GM12878 (cell line): ENCODE results near the gene EIF4EBP2. TPM values are rescaled to one million over a fixed set of nuclear protein-coding genes. Genes with fewer than 3 reads are reported as not detected.

Experiments
- ATAC-seq: fragments of 200-7000 bp; cut with Tn5 transposase; 3 replicates; pipeline ENCODE4 v1.9.1; 2020; ENCODE audit warnings: mild to moderate bottlenecking, moderate library complexity
- BruUV-seq: library from RNA; stranded (reverse); fragments of 400-500 nt; replicated peaks from 2 replicates; lab custom pipeline; 2021; lab: Mats Ljungman, UMichigan
- CTCF ChIA-PET: fragments of 300-600 bp; sonication (Branson Sonifier 250); formaldehyde crosslinking; extraction: SDS; loops from one replicate; lab custom pipeline; 2021; ENCODE audit warnings: inconsistent platforms; lab: Yijun Ruan, JAX
- POLR2A ChIA-PET: fragments of 350-600 bp; formaldehyde crosslinking; extraction: SDS; loops from one replicate; lab custom pipeline; 2021; ENCODE audit warnings: inconsistent platforms; lab: Charles Lee
- RAD21 ChIA-PET: fragments of 300-600 bp; sonication (Branson Sonifier 250); formaldehyde crosslinking; loops from one replicate; lab custom pipeline; 2023; ENCODE audit warnings: antibody characterized with exemption; ENCODE audit not compliant: unreplicated experiment; lab: Charles Lee
- SMC1A ChIA-PET: fragments of 300-600 bp; sonication (Branson Sonifier 250); formaldehyde crosslinking; loops from one replicate; lab custom pipeline; 2023; ENCODE audit not compliant: unreplicated experiment, uncharacterized antibody; lab: Charles Lee
- DNase-seq: peaks from one replicate; pipeline ENCODE4 v3.0.0-alpha.2; 2011; ENCODE audit warnings: low read depth, low spot score
- FAIRE-seq: peaks from 3 replicates; lab custom pipeline; 2011; peaks lifted over from hg19 to GRCh38; lab: Jason Lieb, UNC
- H2AFZ ChIP-seq: 2 replicates; pipeline ENCODE4 v1.6.0; 2011; ENCODE audit warnings: low read depth, low read length, control low read depth; ENCODE audit not compliant: control insufficient read depth
- H3K27ac ChIP-seq: 2 replicates; pipeline ENCODE4 v1.5.1; 2011; ENCODE audit warnings: control low read depth; ENCODE audit not compliant: control insufficient read depth, insufficient read depth
- H3K27me3 ChIP-seq, 2 experiments: replicated peaks in 1 of 2; 2 replicates each; pipeline versions ENCODE4 v1.6.0 to v1.6.1; 2011; ENCODE audit warnings: low read length in 1 of 2; ENCODE audit not compliant: control insufficient read depth in 2 of 2, insufficient read depth in 2 of 2
- H3K36me3 ChIP-seq, 2 experiments: 2 replicates each; pipeline ENCODE4 v1.5.1; 2011; ENCODE audit warnings: low read length in 1 of 2; ENCODE audit not compliant: control insufficient read depth in 2 of 2, insufficient read depth in 2 of 2
- H3K4me1 ChIP-seq: 2 replicates; pipeline ENCODE4 v1.6.1; 2011; ENCODE audit warnings: mild to moderate bottlenecking, low read length, moderate library complexity, mixed read lengths; ENCODE audit not compliant: control insufficient read depth, insufficient read depth
- H3K4me2 ChIP-seq: 2 replicates; pipeline ENCODE4 v1.6.0; 2011; ENCODE audit warnings: control low read depth; ENCODE audit not compliant: control insufficient read depth, insufficient read depth
- H3K4me3 ChIP-seq: fragments of 200-600 bp; sonication (generic); 2 replicates; pipeline ENCODE4 v1.5.1; 2016
- H3K79me2 ChIP-seq: 2 replicates; pipeline ENCODE4 v1.6.0; 2011; ENCODE audit warnings: low read length; ENCODE audit not compliant: control insufficient read depth, insufficient read depth
- H3K9ac ChIP-seq: 2 replicates; pipeline ENCODE4 v1.8.0; 2011; ENCODE audit warnings: low read length, control low read depth, mixed read lengths; ENCODE audit not compliant: control insufficient read depth, insufficient read depth
- H3K9me3 ChIP-seq: replicated peaks from 3 replicates; pipeline ENCODE4 v1.5.1; 2011; ENCODE audit warnings: mild to moderate bottlenecking, low read length; ENCODE audit not compliant: control insufficient read depth, insufficient read depth
- H4K20me1 ChIP-seq: 2 replicates; pipeline ENCODE4 v1.6.0; 2011; ENCODE audit not compliant: control insufficient read depth, insufficient read depth
- EED ChIP-seq: sonication (generic); IDR thresholded peaks from 2 replicates; pipeline ENCODE4 v1.6.1; 2016; ENCODE audit warnings: antibody characterized with exemption, low read depth
- ETV6 ChIP-seq, 2 experiments: fragments of 450-650 bp in 1 of 2; IDR thresholded peaks in 1 of 2; conservative IDR thresholded peaks in 1 of 2; 2 replicates each; pipeline ENCODE4 v1.6.1; 2014; ENCODE audit warnings: antibody characterized with exemption in 1 of 2, borderline replicate concordance in 1 of 2, low read depth in 1 of 2, mild to moderate bottlenecking in 1 of 2, moderate library complexity in 1 of 2
- JUND ChIP-seq: IDR thresholded peaks from 2 replicates; pipeline ENCODE4 v1.6.1; 2012; ENCODE audit warnings: low read depth, mild to moderate bottlenecking, low read length, improper control_type of control experiment, moderate library complexity
- KDM1A ChIP-seq: fragments of 200-600 bp; sonication (generic); IDR thresholded peaks from 2 replicates; pipeline ENCODE4 v1.6.1; 2016; ENCODE audit warnings: borderline replicate concordance
- PML ChIP-seq: IDR thresholded peaks from 2 replicates; pipeline ENCODE4 v1.6.1; 2012; ENCODE audit warnings: low read length, inconsistent platforms
- POLR2A ChIP-seq: IDR thresholded peaks from 2 replicates; pipeline ENCODE4 v1.6.1; 2011; ENCODE audit warnings: low read depth, mild to moderate bottlenecking, low read length
- SIN3A ChIP-seq: IDR thresholded peaks from 2 replicates; pipeline ENCODE4 v1.6.1; 2012; ENCODE audit warnings: low read depth, low read length, improper control_type of control experiment
- SUZ12 ChIP-seq: fragments of 200-600 bp; sonication (generic); IDR thresholded peaks from one replicate; pipeline ENCODE4 v1.6.1; 2018; ENCODE audit warnings: antibody characterized with exemption, mild to moderate bottlenecking; ENCODE audit not compliant: unreplicated experiment
- TARDBP ChIP-seq: IDR thresholded peaks from 2 replicates; pipeline ENCODE4 v1.6.1; 2016; ENCODE audit warnings: borderline replicate concordance
- WRNIP1 ChIP-seq: IDR thresholded peaks from 2 replicates; pipeline ENCODE4 v1.6.1; 2011; ENCODE audit warnings: low read depth, low read length, improper control_type of control experiment, borderline replicate concordance
- ZNF384 ChIP-seq: IDR thresholded peaks from 2 replicates; pipeline ENCODE4 v1.6.1; 2012; ENCODE audit warnings: low read depth, mild to moderate bottlenecking, low read length, improper control_type of control experiment, borderline replicate concordance
- ZNF622 ChIP-seq: fragments of 450-650 bp; IDR thresholded peaks from 2 replicates; pipeline ENCODE4 v1.6.1; 2017; ENCODE audit warnings: mild to moderate bottlenecking, inconsistent platforms
- WGBS: methylation state at CpG from one replicate; pipeline ENCODE4 v1.1.6; 2016; ENCODE audit warnings: low lambda C conversion rate; ENCODE audit not compliant: insufficient replicate concordance, insufficient coverage; ENCODE audit errors: missing lambda C conversion rate; 5-methylcytosine and 5-hydroxymethylcytosine counted together
- in situ Hi-C: fragments of 300-500 bp; cut with MboI; formaldehyde crosslinking; loops from 9 replicates; pipeline ENCODE4 v1.14.3; 2018; ENCODE audit warnings: mixed read lengths
- intact Hi-C: fragments of 100-400 bp; cut with micrococcal nuclease; formaldehyde crosslinking; loops from one replicate; pipeline ENCODE4 v1.14.2; 2022; ENCODE audit not compliant: unreplicated experiment
- polyA plus RNA-seq, 11 experiments: library from polyadenylated mRNA; depleted of rRNA in 4 of 11; unstranded in 6 of 11; stranded (reverse) in 5 of 11; fragments of >200 nt; fragmentation: Nextera tagmentation in 4 of 11; fragmentation: Illumina TruSeq in 1 of 11; extraction: Ambion mirVana in 4 of 11; extraction: Trizol in 1 of 11; gene quantifications; 1 replicate in 1 of 11; 2 replicates in 10 of 11; pipeline versions ENCODE4 v1.2.1 to v1.2.3, GENCODE V29; 2011 to 2016; ENCODE audit warnings: inconsistent platforms in 2 of 11, missing spikeins in 2 of 11, low read depth in 1 of 11
- total RNA-seq, 4 experiments: library from RNA; depleted of rRNA in 3 of 4; stranded (reverse); fragments of >200 nt in 3 of 4; fragmentation: Illumina TruSeq in 1 of 4; extraction: Trizol in 1 of 4; gene quantifications; 2 replicates each; pipeline versions ENCODE4 v1.2.1 to v1.2.3, GENCODE V29; 2013 to 2021
- TF ChIP-seq, protein P1 (sequence below): IDR thresholded peaks from 2 replicates; pipeline ENCODE4 v1.6.1; 2012; ENCODE audit warnings: mild to moderate bottlenecking, low read depth, low read length
- TF ChIP-seq, protein P2 (sequence below): fragments of 450-650 bp; IDR thresholded peaks from 2 replicates; pipeline ENCODE4 v1.6.1; 2017; ENCODE audit warnings: mild to moderate bottlenecking, moderate library complexity
- TF ChIP-seq, protein P3 (sequence below): IDR thresholded peaks from 2 replicates; pipeline ENCODE4 v1.6.1; 2011; ENCODE audit warnings: mild to moderate bottlenecking, low read depth, low read length, moderate library complexity; ENCODE audit not compliant: insufficient replicate concordance

EIF4EBP2 gene
- total and polyA plus RNA-seq, 10 of the 15 experiments (the other 5 are each of a cell fraction or from before 2014, with no cell fraction given), result 14.4 to 51.3 (median 28.9) TPM

DNA sequence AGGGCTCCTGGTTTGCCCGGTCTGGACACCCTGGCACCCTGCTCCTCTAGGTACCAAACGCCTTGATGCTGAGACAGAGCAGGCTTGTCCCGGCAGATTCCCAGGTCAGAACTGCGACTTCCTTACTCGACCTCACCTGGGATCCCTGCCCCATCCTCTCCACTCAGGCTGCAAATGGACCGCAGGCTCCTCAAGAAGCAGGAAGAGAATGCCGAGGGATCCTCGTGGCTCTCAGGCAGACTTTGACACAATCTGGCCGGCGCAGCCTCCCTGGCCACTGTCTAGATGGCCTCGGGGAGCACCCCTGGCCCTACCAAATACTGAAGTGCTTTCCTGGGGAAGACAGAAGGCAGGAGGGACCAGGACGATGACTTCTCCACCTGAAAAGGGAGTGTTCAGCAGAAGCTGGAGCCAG lies 38.0 kb downstream of the EIF4EBP2 start (continued):
- TF ChIP-seq ETV6 (conservative IDR thresholded peaks at IDR 0.05 in 1 of 2, IDR thresholded peaks at IDR 0.05 in 1 of 2; ENCODE audit: borderline replicate concordance in 1 of 2, low read depth in 1 of 2), result no peak
- TF ChIP-seq SIN3A, result no peak
- no peak for TF ChIP-seq PML
- no peak for TF ChIP-seq EED
- TF ChIP-seq SUZ12, result no peak

DNA sequence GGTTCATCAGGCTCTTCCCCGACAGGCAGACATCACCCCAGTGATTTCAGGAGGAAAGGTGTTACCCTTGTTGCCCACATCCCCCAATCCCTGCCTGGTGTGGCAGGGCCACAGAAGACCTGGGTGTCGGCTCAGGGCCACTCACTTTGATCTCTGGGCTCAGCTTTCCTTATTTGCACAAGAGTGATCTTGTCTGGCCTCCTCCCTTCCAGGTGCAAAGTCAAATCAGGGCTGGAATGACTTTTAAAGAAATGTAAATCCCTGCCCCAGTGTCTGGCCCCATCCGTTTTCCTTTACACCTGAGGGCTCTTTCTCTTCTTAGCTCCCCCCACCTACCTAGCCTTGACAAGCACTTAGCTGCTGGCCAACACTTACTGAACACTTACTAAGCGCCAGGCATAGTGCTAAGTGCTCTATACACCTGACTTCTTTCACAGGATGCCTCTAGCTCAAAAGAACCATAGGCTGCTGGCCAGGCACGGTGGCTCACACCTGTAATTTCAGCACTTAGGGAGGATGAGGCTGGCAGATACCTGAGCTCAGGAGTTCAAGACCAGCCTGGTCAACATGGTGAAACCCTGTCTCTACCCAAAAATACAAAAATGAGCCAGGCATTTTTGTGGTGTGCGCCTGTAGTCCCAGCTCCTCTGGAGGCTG lies 38.5 kb downstream of the EIF4EBP2 start:
- no TSS peak for BruUV-seq
- WGBS, result 42% methylated on average over 6 of the region's 6 CpGs
- H3K4me1 ChIP-seq, result no peaks in the 10 kb centered on the region
- TF ChIP-seq JUND (no peak), WRNIP1 (no peak), POLR2A (no peak), KDM1A (no peak), ZNF384 (no peak), TARDBP (no peak), ZNF622 (no peak), EED (no peak)
- TF ChIP-seq, protein P1, sequence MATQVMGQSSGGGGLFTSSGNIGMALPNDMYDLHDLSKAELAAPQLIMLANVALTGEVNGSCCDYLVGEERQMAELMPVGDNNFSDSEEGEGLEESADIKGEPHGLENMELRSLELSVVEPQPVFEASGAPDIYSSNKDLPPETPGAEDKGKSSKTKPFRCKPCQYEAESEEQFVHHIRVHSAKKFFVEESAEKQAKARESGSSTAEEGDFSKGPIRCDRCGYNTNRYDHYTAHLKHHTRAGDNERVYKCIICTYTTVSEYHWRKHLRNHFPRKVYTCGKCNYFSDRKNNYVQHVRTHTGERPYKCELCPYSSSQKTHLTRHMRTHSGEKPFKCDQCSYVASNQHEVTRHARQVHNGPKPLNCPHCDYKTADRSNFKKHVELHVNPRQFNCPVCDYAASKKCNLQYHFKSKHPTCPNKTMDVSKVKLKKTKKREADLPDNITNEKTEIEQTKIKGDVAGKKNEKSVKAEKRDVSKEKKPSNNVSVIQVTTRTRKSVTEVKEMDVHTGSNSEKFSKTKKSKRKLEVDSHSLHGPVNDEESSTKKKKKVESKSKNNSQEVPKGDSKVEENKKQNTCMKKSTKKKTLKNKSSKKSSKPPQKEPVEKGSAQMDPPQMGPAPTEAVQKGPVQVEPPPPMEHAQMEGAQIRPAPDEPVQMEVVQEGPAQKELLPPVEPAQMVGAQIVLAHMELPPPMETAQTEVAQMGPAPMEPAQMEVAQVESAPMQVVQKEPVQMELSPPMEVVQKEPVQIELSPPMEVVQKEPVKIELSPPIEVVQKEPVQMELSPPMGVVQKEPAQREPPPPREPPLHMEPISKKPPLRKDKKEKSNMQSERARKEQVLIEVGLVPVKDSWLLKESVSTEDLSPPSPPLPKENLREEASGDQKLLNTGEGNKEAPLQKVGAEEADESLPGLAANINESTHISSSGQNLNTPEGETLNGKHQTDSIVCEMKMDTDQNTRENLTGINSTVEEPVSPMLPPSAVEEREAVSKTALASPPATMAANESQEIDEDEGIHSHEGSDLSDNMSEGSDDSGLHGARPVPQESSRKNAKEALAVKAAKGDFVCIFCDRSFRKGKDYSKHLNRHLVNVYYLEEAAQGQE, result no peak
- TF ChIP-seq, protein P2, sequence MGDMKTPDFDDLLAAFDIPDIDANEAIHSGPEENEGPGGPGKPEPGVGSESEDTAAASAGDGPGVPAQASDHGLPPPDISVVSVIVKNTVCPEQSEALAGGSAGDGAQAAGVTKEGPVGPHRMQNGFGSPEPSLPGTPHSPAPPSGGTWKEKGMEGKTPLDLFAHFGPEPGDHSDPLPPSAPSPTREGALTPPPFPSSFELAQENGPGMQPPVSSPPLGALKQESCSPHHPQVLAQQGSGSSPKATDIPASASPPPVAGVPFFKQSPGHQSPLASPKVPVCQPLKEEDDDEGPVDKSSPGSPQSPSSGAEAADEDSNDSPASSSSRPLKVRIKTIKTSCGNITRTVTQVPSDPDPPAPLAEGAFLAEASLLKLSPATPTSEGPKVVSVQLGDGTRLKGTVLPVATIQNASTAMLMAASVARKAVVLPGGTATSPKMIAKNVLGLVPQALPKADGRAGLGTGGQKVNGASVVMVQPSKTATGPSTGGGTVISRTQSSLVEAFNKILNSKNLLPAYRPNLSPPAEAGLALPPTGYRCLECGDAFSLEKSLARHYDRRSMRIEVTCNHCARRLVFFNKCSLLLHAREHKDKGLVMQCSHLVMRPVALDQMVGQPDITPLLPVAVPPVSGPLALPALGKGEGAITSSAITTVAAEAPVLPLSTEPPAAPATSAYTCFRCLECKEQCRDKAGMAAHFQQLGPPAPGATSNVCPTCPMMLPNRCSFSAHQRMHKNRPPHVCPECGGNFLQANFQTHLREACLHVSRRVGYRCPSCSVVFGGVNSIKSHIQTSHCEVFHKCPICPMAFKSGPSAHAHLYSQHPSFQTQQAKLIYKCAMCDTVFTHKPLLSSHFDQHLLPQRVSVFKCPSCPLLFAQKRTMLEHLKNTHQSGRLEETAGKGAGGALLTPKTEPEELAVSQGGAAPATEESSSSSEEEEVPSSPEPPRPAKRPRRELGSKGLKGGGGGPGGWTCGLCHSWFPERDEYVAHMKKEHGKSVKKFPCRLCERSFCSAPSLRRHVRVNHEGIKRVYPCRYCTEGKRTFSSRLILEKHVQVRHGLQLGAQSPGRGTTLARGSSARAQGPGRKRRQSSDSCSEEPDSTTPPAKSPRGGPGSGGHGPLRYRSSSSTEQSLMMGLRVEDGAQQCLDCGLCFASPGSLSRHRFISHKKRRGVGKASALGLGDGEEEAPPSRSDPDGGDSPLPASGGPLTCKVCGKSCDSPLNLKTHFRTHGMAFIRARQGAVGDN, result no peak
- TF ChIP-seq, protein P3, sequence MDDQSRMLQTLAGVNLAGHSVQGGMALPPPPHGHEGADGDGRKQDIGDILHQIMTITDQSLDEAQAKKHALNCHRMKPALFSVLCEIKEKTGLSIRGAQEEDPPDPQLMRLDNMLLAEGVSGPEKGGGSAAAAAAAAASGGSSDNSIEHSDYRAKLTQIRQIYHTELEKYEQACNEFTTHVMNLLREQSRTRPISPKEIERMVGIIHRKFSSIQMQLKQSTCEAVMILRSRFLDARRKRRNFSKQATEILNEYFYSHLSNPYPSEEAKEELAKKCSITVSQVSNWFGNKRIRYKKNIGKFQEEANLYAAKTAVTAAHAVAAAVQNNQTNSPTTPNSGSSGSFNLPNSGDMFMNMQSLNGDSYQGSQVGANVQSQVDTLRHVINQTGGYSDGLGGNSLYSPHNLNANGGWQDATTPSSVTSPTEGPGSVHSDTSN, result no peak

More for the DNA sequence above, 38.5 kb downstream of the EIF4EBP2 start:
- no peak for DNase-seq
- no peak overlapping the region for H3K4me2 ChIP-seq
- no peak overlapping the region for H2AFZ ChIP-seq
- ChIA-PET RAD21 (no interaction called here), POLR2A (no interaction called here), SMC1A (no interaction called here), CTCF (no interaction called here)
- no peak overlapping the region for H3K9ac ChIP-seq
- intact Hi-C loops (no loop called here), in situ Hi-C loops (no loop called here)
- peaks cover 13 to 18% of the 10 kb centered on the region in 2 experiments for H3K27me3 ChIP-seq
- no peaks in the 10 kb centered on the region for H3K79me2 ChIP-seq
- H4K20me1 ChIP-seq, result no peaks in the 10 kb centered on the region
- no peak overlapping the region for H3K4me3 ChIP-seq
- no peaks in the 10 kb centered on the region for H3K9me3 ChIP-seq
- H3K27ac ChIP-seq, result no peak overlapping the region
- FAIRE-seq, result no peak
- no peak for ATAC-seq
- no peaks in the 10 kb centered on the region for H3K36me3 ChIP-seq
